Endothelial cell of umbilical vein (primary cell): ENCODE measurements around the gene SUPT20HL1. TPM values are rescaled to one million over a fixed set of nuclear protein-coding genes. Genes with fewer than 3 reads are reported as not detected.

Experiments
- BruUV-seq: library from RNA; stranded (reverse); fragments of 400-500 nt; replicated peaks from 2 replicates; lab custom pipeline; 2021; lab: Mats Ljungman, UMichigan
- CTCF ChIA-PET: fragments of 300-600, 350-600 bp; sonication (Branson Sonifier 250); formaldehyde crosslinking; loops from one replicate; lab custom pipeline; 2021; ENCODE audit warnings: antibody characterized with exemption, inconsistent platforms; lab: Charles Lee
- POLR2A ChIA-PET: fragments of 300-600, 350-600 bp; sonication (Branson Sonifier 250); formaldehyde crosslinking; loops from one replicate; lab custom pipeline; 2021; ENCODE audit warnings: antibody characterized with exemption, inconsistent platforms; lab: Charles Lee
- DNase-seq: peaks from one replicate; pipeline ENCODE4 v3.0.0-alpha.2; 2011; ENCODE audit warnings: low read depth, low spot score
- FAIRE-seq: peaks from 2 replicates; lab custom pipeline; 2011; peaks lifted over from hg19 to GRCh38; lab: Jason Lieb, UNC
- H2AFZ ChIP-seq: 2 replicates; pipeline ENCODE4 v1.6.0; 2012; ENCODE audit warnings: low read depth, low read length, control low read depth, inconsistent platforms
- H3K27ac ChIP-seq: 2 replicates; pipeline ENCODE4 v1.5.1; 2011; ENCODE audit warnings: low read depth, mild to moderate bottlenecking, control low read depth, low read length, moderate library complexity; ENCODE audit not compliant: insufficient read depth
- H3K27me3 ChIP-seq, 2 experiments: 2 replicates each; pipeline versions ENCODE4 v1.6.0 to v1.6.1; 2011; ENCODE audit warnings: low read length in 2 of 2, mixed read lengths in 1 of 2; ENCODE audit not compliant: control insufficient read depth in 2 of 2, insufficient read depth in 2 of 2
- H3K36me3 ChIP-seq, 2 experiments: 2 replicates in 1 of 2; 3 replicates in 1 of 2; pipeline ENCODE4 v1.5.1; 2011; ENCODE audit warnings: low read length in 2 of 2, mild to moderate bottlenecking in 1 of 2, moderate library complexity in 1 of 2; ENCODE audit not compliant: control insufficient read depth in 2 of 2, insufficient read depth in 2 of 2; ENCODE audit errors: extremely low read depth in 1 of 2
- H3K4me1 ChIP-seq: 3 replicates; pipeline ENCODE4 v1.5.1; 2011; ENCODE audit warnings: mild to moderate bottlenecking, low read length; ENCODE audit not compliant: control insufficient read depth, insufficient read depth; ENCODE audit errors: extremely low read depth
- H3K4me2 ChIP-seq: 2 replicates; pipeline ENCODE4 v1.6.1; 2011; ENCODE audit warnings: low read length, control low read depth, mixed read lengths; ENCODE audit not compliant: insufficient read depth
- H3K4me3 ChIP-seq, 3 experiments: fragments of 200-600 bp in 1 of 3; sonication (generic), shearing (Covaris generic) in 1 of 3; replicated peaks in 1 of 3; 2 replicates each; pipeline ENCODE4 v1.5.1; 2011 to 2016; ENCODE audit warnings: control low read depth in 3 of 3, low read length in 3 of 3, mild to moderate bottlenecking in 2 of 3, inconsistent platforms in 1 of 3, low read depth in 1 of 3, moderate library complexity in 1 of 3; ENCODE audit not compliant: insufficient read depth in 1 of 3
- H3K79me2 ChIP-seq: 2 replicates; pipeline ENCODE4 v1.6.0; 2012; ENCODE audit warnings: low read length, inconsistent platforms; ENCODE audit not compliant: control insufficient read depth, insufficient read depth
- H3K9ac ChIP-seq: replicated peaks from 2 replicates; pipeline ENCODE3; 2011; ENCODE audit warnings: low read length, control low read depth; ENCODE audit not compliant: insufficient read depth; ENCODE audit errors: extremely low read depth
- H3K9me1 ChIP-seq: replicated peaks from 3 replicates; pipeline ENCODE4 v1.6.0; 2011; ENCODE audit warnings: mild to moderate bottlenecking, low read length; ENCODE audit not compliant: control insufficient read depth, insufficient read depth; ENCODE audit errors: extremely low read depth
- H3K9me3 ChIP-seq: replicated peaks from 2 replicates; pipeline ENCODE4 v1.5.1; 2012; ENCODE audit warnings: low read length, inconsistent platforms; ENCODE audit not compliant: control insufficient read depth, insufficient read depth
- H4K20me1 ChIP-seq: replicated peaks from 2 replicates; pipeline ENCODE3; 2011; ENCODE audit warnings: mild to moderate bottlenecking, low read length; ENCODE audit not compliant: control insufficient read depth, insufficient read depth; ENCODE audit errors: extremely low read depth
- CTCF ChIP-seq, 2 donors: IDR thresholded peaks; 1 replicate in 1 of 2; 2 replicates in 1 of 2; pipeline ENCODE4 v1.5.1; 2011; ENCODE audit warnings: low read length in 2 of 2, mild to moderate bottlenecking in 2 of 2, moderate library complexity in 2 of 2, control low read depth in 1 of 2, inconsistent platforms in 1 of 2, low read depth in 1 of 2; ENCODE audit not compliant: insufficient read depth in 1 of 2; ENCODE audit errors: extremely low read depth in 1 of 2
- EZH2 ChIP-seq: IDR thresholded peaks from 2 replicates; pipeline ENCODE4 v1.6.1; 2012; ENCODE audit warnings: borderline replicate concordance, low read depth, mild to moderate bottlenecking, moderate library complexity, low read length, inconsistent platforms; ENCODE audit not compliant: severe bottlenecking
- FOS ChIP-seq: IDR thresholded peaks from 2 replicates; pipeline ENCODE4 v1.6.1; 2011; ENCODE audit warnings: mild to moderate bottlenecking, low read length, moderate library complexity, borderline replicate concordance; ENCODE audit not compliant: insufficient read depth
- GATA2 ChIP-seq: IDR thresholded peaks from 2 replicates; pipeline ENCODE4 v1.7.0; 2011; ENCODE audit warnings: low read depth, mild to moderate bottlenecking, moderate library complexity, mixed read lengths, low read length; ENCODE audit not compliant: insufficient read length, insufficient read depth
- JUN ChIP-seq: IDR thresholded peaks from 2 replicates; pipeline ENCODE4 v1.6.1; 2011; ENCODE audit warnings: borderline replicate concordance, low read depth; ENCODE audit not compliant: insufficient read length, insufficient read depth
- MAX ChIP-seq: IDR thresholded peaks from 2 replicates; pipeline ENCODE4 v1.6.1; 2011; ENCODE audit not compliant: insufficient read depth, insufficient read length
- MYC ChIP-seq: IDR thresholded peaks from one replicate; pipeline ENCODE4 v1.6.1; 2011; ENCODE audit warnings: mild to moderate bottlenecking, low read depth, low read length
- POLR2A ChIP-seq: IDR thresholded peaks from 2 replicates; pipeline ENCODE4 v1.6.1; 2012; ENCODE audit warnings: low read depth, mild to moderate bottlenecking, control low read depth, low read length
- POLR2AphosphoS5 ChIP-seq: IDR thresholded peaks from 2 replicates; pipeline ENCODE4 v1.6.1; 2012; ENCODE audit warnings: low read depth, mild to moderate bottlenecking, control low read depth, low read length, moderate library complexity; ENCODE audit not compliant: insufficient read depth
- dilution Hi-C: fragments of 300-500 bp; cut with MboI; formaldehyde crosslinking; loops from one replicate; pipeline ENCODE4 v1.15.0; 2019; ENCODE audit warnings: low sequenced_read_pairs; ENCODE audit not compliant: extremely low pct_ligation_motif_present
- intact Hi-C: fragments of 100-400 bp; cut with micrococcal nuclease; formaldehyde crosslinking; loops from one replicate; pipeline ENCODE4 v1.10.0; 2022
- polyA plus RNA-seq, 4 experiments: library from polyadenylated mRNA; depleted of rRNA in 3 of 4; stranded (reverse) in 3 of 4; unstranded in 1 of 4; fragments of >200 nt; gene quantifications; 2 replicates each; pipeline versions ENCODE4 v1.2.1 to v1.2.3, GENCODE V29; 2011 to 2012; ENCODE audit warnings: missing spikeins in 1 of 4
- total RNA-seq: library from RNA; stranded (reverse); gene quantifications from 2 replicates; pipeline ENCODE4 v1.2.3, GENCODE V29; 2021

SUPT20HL1 gene
- total and polyA plus RNA-seq, 2 donors (not counting 3 experiments of a cell fraction or from before 2014, with no cell fraction given) = not detected

GRCh38 chrX:24405959-24406358 lies 45.5 kb downstream of the SUPT20HL1 start:
- intact Hi-C loops = no loop called here
- H3K27ac ChIP-seq = no peak overlapping the region
- no peaks in the 10 kb centered on the region for H3K79me2 ChIP-seq
- FAIRE-seq = no peak
- no peaks in the 10 kb centered on the region for H3K9me3 ChIP-seq
- DNase-seq = no peak
- TF ChIP-seq POLR2A (no peak), POLR2AphosphoS5 (no peak), CTCF (IDR thresholded peaks at IDR 0.05; ENCODE audit: extremely low read depth in 1 of 2, insufficient read depth in 1 of 2, low read depth in 1 of 2, low read length in 2 of 2) (no peak), FOS (no peak), GATA2 (no peak), MYC (no peak), EZH2 (no peak), JUN (no peak), MAX (no peak)
- no peaks in the 10 kb centered on the region for H3K9me1 ChIP-seq
- no peak overlapping the region for H3K4me2 ChIP-seq
- no TSS peak for BruUV-seq
- H3K9ac ChIP-seq = no peak overlapping the region
- no peaks in the 10 kb centered on the region for H3K27me3 ChIP-seq
- POLR2A ChIA-PET = no interaction called here
- H3K4me3 ChIP-seq = no peak overlapping the region
- dilution Hi-C loops = no loop called here
- H3K4me1 ChIP-seq = no peaks in the 10 kb centered on the region
- H4K20me1 ChIP-seq = no peaks in the 10 kb centered on the region
- no peak overlapping the region for H2AFZ ChIP-seq
- no peaks in the 10 kb centered on the region for H3K36me3 ChIP-seq
- CTCF ChIA-PET = no interaction called here

Other genes with a start within 250 kb of the SUPT20HL1 start
- 32.1 and 34.1 TPM in 2 replicates for gene ZFX, start 210.9 kb upstream of the SUPT20HL1 start, total RNA-seq
- 6.0 and 11.4 TPM in 2 replicates for gene ZFX, start 210.9 kb upstream of the SUPT20HL1 start, polyA plus RNA-seq
- not detected in 2 replicates for gene SUPT20HL2, start 46.6 kb upstream of the SUPT20HL1 start, total RNA-seq
- not detected in 2 replicates for gene SUPT20HL2, start 46.6 kb upstream of the SUPT20HL1 start, polyA plus RNA-seq
- gene PDK3, start 104.6 kb downstream of the SUPT20HL1 start, total RNA-seq = 3.9 and 5.9 TPM in 2 replicates
- gene PDK3, start 104.6 kb downstream of the SUPT20HL1 start, polyA plus RNA-seq = 2.6 and 3.0 TPM in 2 replicates